HAP-1 (cell line): ENCODE results near the gene PRRT4.

Experiments
- DNase-seq, 2 experiments: peaks; one replicate each; pipeline ENCODE4 v3.0.0-alpha.2; 2016 to 2020; ENCODE audit warnings: low spot score in 2 of 2
- H3K27me3 ChIP-seq: fragments of 250-450 bp; sonication (Bioruptor Pico); 2 replicates; pipeline ENCODE4 v1.5.1; 2020; ENCODE audit warnings: low read depth, mild to moderate bottlenecking, moderate library complexity
- H3K36me3 ChIP-seq: fragments of 250-450 bp; sonication (Bioruptor Pico); replicated peaks from 2 replicates; pipeline ENCODE4 v1.5.1; 2020; ENCODE audit warnings: mild to moderate bottlenecking
- H3K4me1 ChIP-seq: fragments of 250-450 bp; sonication (Bioruptor Pico); 2 replicates; pipeline ENCODE4 v1.5.1; 2020; ENCODE audit warnings: mild to moderate bottlenecking
- H3K4me3 ChIP-seq: fragments of 250-450 bp; sonication (Bioruptor Pico); 2 replicates; pipeline ENCODE4 v1.5.1; 2020; ENCODE audit warnings: mild to moderate bottlenecking, moderate library complexity
- H3K9me3 ChIP-seq: fragments of 250-450 bp; sonication (Bioruptor Pico); 2 replicates; pipeline ENCODE4 v1.5.1; 2020; ENCODE audit warnings: mild to moderate bottlenecking, moderate library complexity
- in situ Hi-C: fragments of 300-500 bp; cut with MboI; formaldehyde crosslinking; loops from 3 replicates; pipeline ENCODE4 v1.14.3; 2020; ENCODE audit warnings: low sequenced_read_pairs, inconsistent platforms, mixed read lengths

The PRRT4 gene

DNA sequence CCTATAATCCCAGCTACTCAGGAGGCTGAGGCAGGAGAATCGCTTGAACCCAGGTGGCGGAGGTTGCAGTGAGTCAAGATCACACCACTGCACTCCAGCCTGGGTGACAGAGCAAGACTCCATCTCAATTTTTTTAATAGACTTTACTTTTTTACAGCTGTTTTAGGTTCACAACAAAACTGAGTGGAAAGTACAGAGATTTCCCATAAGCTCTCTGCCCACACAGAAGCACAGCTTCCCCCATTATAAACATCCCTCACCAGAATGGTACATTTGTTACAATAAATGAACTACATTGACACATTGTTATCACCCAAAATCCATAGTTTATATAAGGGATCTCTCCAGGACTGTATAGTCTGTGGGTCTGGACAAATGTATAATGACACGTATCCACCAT, 14.6 kb upstream of the PRRT4 start:
- no peak for DNase-seq
- no peaks in the 10 kb centered on the region for H3K36me3 ChIP-seq
- in situ Hi-C loops: no loop called here
- H3K4me3 ChIP-seq: no peak overlapping the region
- no peaks in the 10 kb centered on the region for H3K4me1 ChIP-seq
- H3K27me3 ChIP-seq: no peaks in the 10 kb centered on the region
- no peaks in the 10 kb centered on the region for H3K9me3 ChIP-seq

DNA sequence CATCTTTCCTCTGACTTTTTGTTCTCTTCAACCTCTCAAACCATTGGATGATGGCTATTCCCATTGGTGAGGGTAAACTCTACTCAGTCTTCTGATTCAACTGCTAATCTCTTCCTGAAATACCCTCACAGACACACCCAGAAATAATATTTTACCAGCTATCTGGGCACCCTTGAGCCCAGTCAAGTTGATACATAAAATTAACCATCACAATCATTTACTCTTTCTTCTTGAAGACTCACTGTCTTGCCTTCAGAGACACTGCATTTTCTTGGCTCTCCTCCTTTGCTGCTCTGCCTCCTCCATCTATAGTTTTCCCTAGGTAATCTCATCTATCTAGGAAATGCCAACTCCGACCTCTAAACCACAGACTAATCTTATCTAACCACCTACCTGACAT, 12.6 kb upstream of the PRRT4 start:
- H3K4me3 ChIP-seq: no peak overlapping the region
- no peaks in the 10 kb centered on the region for H3K9me3 ChIP-seq
- no peaks in the 10 kb centered on the region for H3K36me3 ChIP-seq
- no peaks in the 10 kb centered on the region for H3K27me3 ChIP-seq
- DNase-seq: no peak
- in situ Hi-C loops: no loop called here
- H3K4me1 ChIP-seq: no peaks in the 10 kb centered on the region

DNA sequence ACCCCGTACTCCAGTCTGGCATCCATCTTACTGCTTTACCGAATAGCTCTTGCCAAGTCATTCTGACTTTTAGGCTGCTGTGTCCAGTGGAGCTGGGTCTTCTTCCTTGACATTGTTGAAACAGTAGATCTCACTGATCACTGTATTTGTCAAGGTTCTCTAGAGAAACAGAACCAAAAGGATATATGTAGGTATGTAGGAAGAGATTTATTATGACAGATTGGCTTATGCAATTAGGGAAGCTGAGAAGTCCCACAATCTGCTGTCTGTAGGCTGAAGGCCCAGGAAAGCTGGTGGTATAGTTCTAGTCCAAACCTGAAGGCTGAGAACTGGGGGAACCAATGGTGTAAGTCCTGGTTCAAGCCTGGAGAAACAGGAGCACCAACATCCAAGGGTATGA, 12.1 kb upstream of the PRRT4 start:
- Histone ChIP-seq H3K4me3 (no peak overlapping the region), H3K9me3 (no peaks in the 10 kb centered on the region), H3K36me3 (no peaks in the 10 kb centered on the region), H3K27me3 (no peaks in the 10 kb centered on the region), H3K4me1 (no peaks in the 10 kb centered on the region)
- no peak for DNase-seq
- in situ Hi-C loops: no loop called here

DNA sequence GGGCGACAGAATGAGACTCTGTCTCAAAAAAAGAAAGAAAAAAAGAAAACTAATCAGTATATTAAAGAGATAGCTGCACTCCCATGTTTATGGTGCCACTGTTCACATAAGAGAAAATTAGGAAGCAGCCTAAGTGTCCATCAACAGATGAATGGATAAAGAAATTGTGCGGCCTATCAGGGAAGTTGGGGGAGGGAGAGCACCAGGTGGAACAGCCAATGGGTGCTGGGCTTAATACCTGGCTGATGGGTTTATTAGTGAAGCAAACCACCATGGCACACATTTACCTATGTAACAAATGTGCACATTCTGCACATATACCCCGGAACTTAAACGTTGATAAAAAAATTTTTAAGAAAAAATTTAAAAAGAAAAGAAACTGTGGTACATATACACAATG, 9.0 kb upstream of the PRRT4 start:
- H3K27me3 ChIP-seq: peaks cover 12% of the 10 kb centered on the region
- no peaks in the 10 kb centered on the region for H3K9me3 ChIP-seq
- no peak overlapping the region for H3K4me3 ChIP-seq
- H3K36me3 ChIP-seq: no peaks in the 10 kb centered on the region
- no peak for DNase-seq
- in situ Hi-C loops: no loop called here
- no peaks in the 10 kb centered on the region for H3K4me1 ChIP-seq

- in situ Hi-C loops: no loop called here
- Histone ChIP-seq H3K27me3 (peaks cover 45% of the 10 kb centered on the region), H3K9me3 (no peaks in the 10 kb centered on the region), H3K36me3 (no peaks in the 10 kb centered on the region), H3K4me1 (no peaks in the 10 kb centered on the region), H3K4me3 (no peak overlapping the region)
- no peak for DNase-seq
These were observed 5.5 kb upstream of the PRRT4 start for GRCh38 chr7:128366986-128367385.

DNA sequence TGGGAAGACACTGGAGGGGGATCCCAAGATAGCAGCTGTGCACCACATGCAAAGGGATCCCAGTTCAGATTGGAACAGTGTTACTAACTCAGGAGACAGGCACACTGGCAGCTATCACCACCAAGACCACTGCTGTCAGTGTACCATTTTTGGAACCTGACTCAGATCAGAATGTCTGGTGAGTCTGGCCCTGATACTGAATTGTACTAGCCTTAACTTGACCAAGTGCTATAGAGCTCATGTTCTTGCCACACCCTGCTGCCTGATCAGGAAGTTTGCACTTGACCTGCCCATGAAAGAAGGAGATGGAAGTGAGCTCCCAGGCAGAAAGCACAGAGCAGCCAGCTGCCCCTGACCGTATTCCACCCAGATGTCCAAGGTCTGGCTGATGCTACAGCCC, 4.8 kb upstream of the PRRT4 start:
- Histone ChIP-seq H3K27me3 (peaks cover 50% of the 10 kb centered on the region), H3K9me3 (no peaks in the 10 kb centered on the region)

DNA sequence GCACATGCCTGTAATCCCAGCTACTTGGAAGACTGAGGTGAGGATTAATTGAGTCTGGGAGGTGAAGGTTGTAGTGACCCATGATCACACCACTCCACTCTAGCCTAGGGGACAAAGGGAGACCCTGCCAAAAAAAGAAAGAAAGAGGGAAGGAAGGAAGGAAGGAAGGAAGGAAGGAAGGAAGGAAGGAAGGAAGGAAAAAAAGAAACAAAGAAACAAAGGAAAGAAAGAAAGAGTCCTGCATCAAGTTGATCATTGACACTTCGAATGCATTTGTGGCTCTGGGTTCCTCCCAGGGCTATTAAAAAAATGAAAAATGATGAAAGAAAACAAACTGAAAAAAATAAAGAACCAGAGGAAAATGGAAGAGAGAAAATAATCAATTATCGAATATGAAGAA, 3.9 kb upstream of the PRRT4 start:
- DNase-seq: no peak
- peaks cover 54% of the 10 kb centered on the region for H3K27me3 ChIP-seq
- H3K4me3 ChIP-seq: no peak overlapping the region
- in situ Hi-C loops: no loop called here
- no peaks in the 10 kb centered on the region for H3K9me3 ChIP-seq
- H3K36me3 ChIP-seq: no peaks in the 10 kb centered on the region
- peaks cover 5% of the 10 kb centered on the region for H3K4me1 ChIP-seq

More for the DNA sequence above, 4.8 kb upstream of the PRRT4 start:
- DNase-seq: no peak
- in situ Hi-C loops: no loop called here
- Histone ChIP-seq H3K4me1 (no peaks in the 10 kb centered on the region; the same call in 1 of the 2 replicates), H3K36me3 (no peaks in the 10 kb centered on the region), H3K4me3 (no peak overlapping the region)

- Histone ChIP-seq H3K9me3 (no peaks in the 10 kb centered on the region), H3K36me3 (no peaks in the 10 kb centered on the region), H3K4me1 (peaks cover 5% of the 10 kb centered on the region), H3K4me3 (no peak overlapping the region), H3K27me3 (peaks cover 54% of the 10 kb centered on the region)
- DNase-seq: no peak
- in situ Hi-C loops: no loop called here
These were observed 2.8 kb upstream of the PRRT4 start for GRCh38 chr7:128364166-128364870.

DNA sequence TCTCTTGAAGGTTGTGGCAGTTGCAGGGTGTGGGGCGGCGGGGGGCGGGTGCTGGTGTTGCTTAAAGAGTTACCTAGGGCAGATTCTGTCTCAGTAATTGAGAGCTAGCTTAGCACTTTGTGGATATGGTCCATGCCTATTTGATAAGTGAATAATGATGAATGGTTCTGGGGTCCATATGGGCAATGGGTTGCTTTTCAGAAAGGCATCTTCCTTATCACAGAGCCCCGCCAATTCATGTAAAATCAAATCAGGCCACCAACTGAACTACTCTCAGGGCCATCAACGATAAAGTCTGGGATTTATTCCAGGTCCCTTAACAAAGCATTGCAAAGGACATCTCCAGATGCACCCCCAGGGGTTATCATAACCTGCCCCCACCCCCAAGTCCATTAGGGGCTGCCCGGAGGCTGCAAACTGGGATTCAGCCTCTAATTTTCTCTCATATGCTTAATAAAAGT, 1.8 kb upstream of the PRRT4 start:
- Histone ChIP-seq H3K36me3 (no peaks in the 10 kb centered on the region), H3K27me3 (peaks cover 54% of the 10 kb centered on the region), H3K9me3 (no peaks in the 10 kb centered on the region), H3K4me3 (no peak overlapping the region), H3K4me1 (peaks cover 5% of the 10 kb centered on the region)
- in situ Hi-C loops: no loop called here
- no peak for DNase-seq

- in situ Hi-C loops: no loop called here
- H3K27me3 ChIP-seq: peaks cover 54% of the 10 kb centered on the region
- no peak for DNase-seq
- H3K4me1 ChIP-seq: peaks cover 5% of the 10 kb centered on the region
- no peaks in the 10 kb centered on the region for H3K9me3 ChIP-seq
- H3K4me3 ChIP-seq: no peak overlapping the region
- H3K36me3 ChIP-seq: no peaks in the 10 kb centered on the region
These were observed 1.2 kb upstream of the PRRT4 start for GRCh38 chr7:128362670-128363069.

- Histone ChIP-seq H3K9me3 (no peaks in the 10 kb centered on the region), H3K27me3 (peaks cover 39% of the 10 kb centered on the region), H3K4me1 (peaks cover 5% of the 10 kb centered on the region), H3K4me3 (no peak overlapping the region), H3K36me3 (no peaks in the 10 kb centered on the region)
- in situ Hi-C loops: no loop called here
- no peak for DNase-seq
These were observed 1.2 kb downstream of the PRRT4 start for GRCh38 chr7:128360359-128360678.

DNA sequence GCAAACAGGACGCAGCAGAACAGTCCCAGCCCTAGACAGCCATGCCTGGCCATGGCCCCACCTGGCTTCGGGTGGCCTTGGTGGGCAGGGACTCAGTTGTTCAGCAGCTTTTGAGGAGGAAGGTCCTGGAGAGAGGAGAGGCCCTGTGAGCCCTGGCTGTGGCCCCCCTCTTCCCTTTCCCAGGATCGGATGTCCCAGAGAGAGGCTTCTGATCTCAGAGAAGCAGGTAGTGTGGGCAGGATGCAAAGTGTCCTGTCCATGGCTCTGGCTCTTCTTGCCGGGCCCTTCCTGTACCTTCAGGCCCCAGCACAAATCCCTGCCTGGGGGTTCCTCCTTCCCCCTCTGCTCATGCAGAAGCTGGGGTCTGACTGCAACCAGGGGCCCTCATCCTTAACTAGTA, 1.6 kb downstream of the PRRT4 start:
- Histone ChIP-seq H3K27me3 (peaks cover 36% of the 10 kb centered on the region), H3K4me3 (no peak overlapping the region), H3K36me3 (no peaks in the 10 kb centered on the region), H3K4me1 (peaks cover 5% of the 10 kb centered on the region), H3K9me3 (no peaks in the 10 kb centered on the region)
- in situ Hi-C loops: no loop called here
- DNase-seq: no peak

DNA sequence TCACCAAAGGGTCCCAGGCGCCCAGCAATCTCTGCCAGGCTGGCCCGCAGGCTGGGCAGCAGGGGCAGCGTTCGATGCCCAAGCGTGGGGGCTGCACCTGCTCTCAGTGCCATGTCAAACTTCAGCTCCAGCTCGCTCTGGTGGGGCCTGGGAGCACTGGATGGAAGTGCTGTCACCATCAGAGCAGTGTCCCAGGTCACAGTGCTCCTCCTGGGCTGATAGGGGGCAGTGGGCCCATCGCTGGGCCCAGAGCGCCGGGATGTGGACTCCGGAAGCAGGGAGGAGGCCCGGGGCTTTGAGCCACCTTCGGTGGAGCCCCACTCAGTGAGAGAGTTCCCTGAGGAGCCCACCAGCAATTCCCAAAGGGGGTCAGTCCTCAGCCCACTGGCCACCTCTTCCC, 2.2 kb downstream of the PRRT4 start:
- no peak for DNase-seq
- Histone ChIP-seq H3K36me3 (no peaks in the 10 kb centered on the region), H3K27me3 (peaks cover 35% of the 10 kb centered on the region), H3K4me1 (peaks cover 5% of the 10 kb centered on the region), H3K9me3 (no peaks in the 10 kb centered on the region), H3K4me3 (no peak overlapping the region)
- in situ Hi-C loops: no loop called here

DNA sequence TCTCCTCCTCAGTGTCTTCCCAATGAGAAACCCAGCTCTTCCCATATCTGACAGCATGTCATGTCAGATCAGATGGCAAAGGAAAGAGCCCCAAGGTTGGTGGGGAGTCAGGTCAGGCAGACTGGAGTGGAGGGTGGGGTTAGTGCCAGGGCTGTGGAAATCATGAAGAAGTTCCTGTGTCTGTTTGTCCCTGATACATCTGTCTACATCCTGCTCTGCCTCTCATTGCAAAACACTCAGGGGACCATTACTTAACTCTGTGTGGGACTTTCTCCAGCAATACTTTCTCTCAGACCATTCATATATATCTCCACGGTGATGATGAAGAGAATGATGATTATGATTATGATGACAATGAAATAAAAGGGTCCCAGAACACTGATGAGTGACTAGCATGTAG, 3.3 kb downstream of the PRRT4 start:
- in situ Hi-C loops: no loop called here
- no peaks in the 10 kb centered on the region for H3K36me3 ChIP-seq
- H3K4me3 ChIP-seq: no peak overlapping the region
- DNase-seq: no peak
- no peaks in the 10 kb centered on the region for H3K9me3 ChIP-seq
- peaks cover 5% of the 10 kb centered on the region for H3K4me1 ChIP-seq
- peaks cover 26% of the 10 kb centered on the region for H3K27me3 ChIP-seq

GRCh38 chr7:128357217-128357613, 4.3 kb downstream of the PRRT4 start:
- DNase-seq: no peak
- H3K4me3 ChIP-seq: no peak overlapping the region
- H3K27me3 ChIP-seq: peaks cover 16% of the 10 kb centered on the region
- H3K9me3 ChIP-seq: no peaks in the 10 kb centered on the region
- in situ Hi-C loops: no loop called here
- peaks cover 5% of the 10 kb centered on the region for H3K4me1 ChIP-seq
- no peaks in the 10 kb centered on the region for H3K36me3 ChIP-seq
